Brain microvascular endothelial cell (primary cell): ENCODE measurements around the gene SHISA5.

ENCODE experiments used
- DNase-seq: peaks from one replicate; pipeline ENCODE4 v3.0.0-alpha.2; 2020
- H3K27ac ChIP-seq: fragments of 250-450 bp; sonication (Bioruptor Pico); 2 replicates; pipeline ENCODE4 v1.5.1; 2020; ENCODE audit warnings: mild to moderate bottlenecking, moderate library complexity
- H3K27me3 ChIP-seq: fragments of 250-450 bp; sonication (Bioruptor Pico); replicated peaks from 2 replicates; pipeline ENCODE4 v1.5.1; 2020; ENCODE audit warnings: mild to moderate bottlenecking
- H3K36me3 ChIP-seq: fragments of 250-450 bp; sonication (Bioruptor Pico); replicated peaks from 2 replicates; pipeline ENCODE4 v1.5.1; 2020; ENCODE audit warnings: mild to moderate bottlenecking
- H3K4me3 ChIP-seq: 2 replicates; pipeline ENCODE4 v1.5.1; 2011; ENCODE audit warnings: low read depth, mild to moderate bottlenecking, control low read depth, low read length, moderate library complexity
- CTCF ChIP-seq: IDR thresholded peaks from 2 replicates; pipeline ENCODE4 v1.5.1; 2011; ENCODE audit warnings: low read depth, mild to moderate bottlenecking, moderate library complexity, low read length, control low read depth, inconsistent platforms; ENCODE audit errors: missing control alignments
- in situ Hi-C: cut with HindIII; loops from 2 replicates; pipeline ENCODE4 v1.10.0; 2017; ENCODE audit warnings: low sequenced_read_pairs, low pct_ligation_motif_present

The SHISA5 gene

DNA sequence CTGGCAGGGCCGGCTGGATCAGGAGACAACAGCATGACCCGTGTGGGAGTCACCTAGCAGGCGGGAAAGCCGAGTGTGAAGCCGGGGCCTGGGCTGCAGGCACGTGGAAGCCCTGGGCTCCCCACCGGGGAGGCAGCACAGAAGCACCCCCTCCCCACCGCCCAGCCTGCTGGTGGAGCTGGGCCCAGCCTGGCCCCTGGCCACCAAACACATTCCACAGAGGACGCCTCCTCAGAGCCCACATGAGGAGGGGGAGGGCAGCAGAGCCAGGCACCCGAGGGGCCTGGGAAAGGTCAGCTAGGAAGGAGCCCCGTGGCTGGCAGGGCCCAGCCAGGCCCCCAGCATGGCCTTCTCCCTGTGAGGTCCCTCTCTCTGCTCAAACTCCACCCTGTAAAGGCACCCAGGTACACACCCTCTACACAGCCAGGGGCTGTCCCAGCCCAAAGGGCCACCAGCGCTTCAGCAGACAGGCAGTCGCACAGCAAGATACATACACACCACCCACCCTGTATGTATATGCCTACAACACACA is 78.6 kb downstream of the SHISA5 start:
- Histone ChIP-seq H3K27ac (no peak overlapping the region), H3K4me3 (no peak overlapping the region), H3K36me3 (peaks cover 2% of the 10 kb centered on the region), H3K27me3 (no peaks in the 10 kb centered on the region)
- DNase-seq: no peak
- no peak for TF ChIP-seq CTCF
- in situ Hi-C loops: loop anchor here (25.0 kb wide), 1 partner anchor 163 kb away; no protein-coding TSS in a partner anchor

- H3K27me3 ChIP-seq: no peaks in the 10 kb centered on the region
- DNase-seq: no peak
- in situ Hi-C loops: no loop called here
Observed at GRCh38 chr3:48423883-48424695, 79.9 kb downstream of the SHISA5 start.

DNA sequence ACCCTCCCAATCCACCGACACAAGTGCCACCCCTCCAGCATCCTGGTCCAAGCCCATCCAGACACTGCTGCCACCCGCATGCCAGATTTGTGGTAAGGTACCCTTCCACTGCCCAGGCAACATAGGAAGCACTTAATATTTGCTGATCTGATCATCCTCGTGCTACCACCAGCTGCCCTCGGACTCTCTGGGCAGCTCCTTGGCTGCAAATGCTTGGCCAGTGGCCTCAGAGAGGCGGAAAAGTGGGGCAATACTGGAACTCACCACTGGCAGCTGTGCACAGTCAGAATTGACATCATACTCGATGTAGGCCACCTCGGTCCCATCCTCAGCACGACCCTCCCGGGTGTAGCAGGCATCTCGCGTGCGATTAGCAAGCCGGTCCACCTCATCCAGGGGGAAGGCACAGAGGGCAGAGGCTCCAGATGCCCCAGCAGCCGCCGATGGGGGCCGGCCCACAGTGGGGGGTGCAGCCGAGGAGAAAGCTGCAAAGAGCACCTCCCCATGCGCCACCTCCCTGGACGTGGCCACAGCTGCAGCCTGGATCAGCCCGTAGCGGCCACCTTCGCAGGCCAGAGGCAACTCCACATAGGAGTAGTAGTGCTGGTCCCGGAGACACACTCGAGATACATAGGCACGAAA is 80.6 kb downstream of the SHISA5 start:
- no peak for TF ChIP-seq CTCF
- Histone ChIP-seq H3K4me3 (no peak overlapping the region), H3K36me3 (peaks cover 2% of the 10 kb centered on the region), H3K27me3 (no peaks in the 10 kb centered on the region), H3K27ac (no peak overlapping the region)
- DNase-seq: no peak
- in situ Hi-C loops: no loop called here

More at GRCh38 chr3:48423883-48424695, 79.9 kb downstream of the SHISA5 start:
- no peak overlapping the region for H3K4me3 ChIP-seq
- peaks cover 2% of the 10 kb centered on the region for H3K36me3 ChIP-seq
- no peak overlapping the region for H3K27ac ChIP-seq
- no peak for TF ChIP-seq CTCF

DNA sequence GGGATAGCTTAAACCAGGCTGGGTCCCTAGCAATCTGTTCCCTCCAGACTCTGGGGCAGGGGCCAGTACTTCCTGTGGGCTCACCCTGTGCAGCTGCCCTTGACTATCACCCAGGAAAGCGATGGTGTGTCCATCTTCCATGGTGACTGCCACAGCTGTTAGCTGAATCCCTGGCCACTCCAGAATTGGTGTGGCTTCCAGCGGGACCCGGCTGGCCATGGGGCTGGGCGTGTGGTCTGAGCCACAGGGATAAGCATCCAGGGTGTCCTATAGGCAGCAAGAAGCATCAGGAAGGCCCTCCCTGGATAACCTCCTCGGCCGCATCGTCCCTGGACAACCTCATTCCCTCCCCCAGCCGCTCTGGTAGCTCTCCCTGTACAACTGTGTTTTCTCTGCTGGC is 81.3 kb downstream of the SHISA5 start:
- no peak for TF ChIP-seq CTCF
- no peak for DNase-seq
- Histone ChIP-seq H3K27ac (no peak overlapping the region), H3K27me3 (no peaks in the 10 kb centered on the region), H3K4me3 (no peak overlapping the region), H3K36me3 (peaks cover 2% of the 10 kb centered on the region)
- in situ Hi-C loops: no loop called here

DNA sequence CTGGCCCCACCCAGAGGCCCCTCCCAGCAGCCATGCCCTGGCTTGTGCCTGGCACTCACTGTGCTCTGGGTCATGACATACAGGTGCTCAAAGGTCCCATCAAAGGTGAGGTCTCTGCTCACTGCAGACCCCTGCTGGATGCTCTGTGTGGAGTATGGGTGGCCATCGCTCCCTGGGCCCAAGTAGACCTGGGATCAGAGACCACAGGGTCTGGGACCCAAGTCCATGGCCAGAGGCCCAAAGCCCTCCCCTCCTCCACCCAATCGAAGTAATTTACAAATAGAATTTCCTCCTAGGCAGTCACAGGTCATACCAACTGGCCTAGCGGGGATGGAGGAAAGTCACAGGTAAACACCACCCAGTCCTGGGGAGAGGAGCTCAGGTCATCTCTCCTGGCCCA is 81.7 kb downstream of the SHISA5 start:
- H3K27ac ChIP-seq: no peak overlapping the region
- peak; percentile 18 for TF ChIP-seq CTCF
- no peak overlapping the region for H3K4me3 ChIP-seq
- H3K27me3 ChIP-seq: no peaks in the 10 kb centered on the region
- H3K36me3 ChIP-seq: peaks cover 2% of the 10 kb centered on the region
- no peak for DNase-seq
- in situ Hi-C loops: no loop called here
